ENCODE data around the gene TAF1A.

GRCh38 chr1:222624214-222624613 lies 34.5 kb upstream of the TAF1A start:
- TF ChIP-seq CTCF (IDR thresholded peaks at IDR 0.05; ENCODE audit: insufficient read depth, low read length, poor library complexity, severe bottlenecking): no peak
- TF ChIP-seq EZH2phosphoT487 (conservative IDR thresholded peaks at IDR 0.05; ENCODE audit: low read length): no peak

Data from SU-DHL-6 (cell line).